NCI-H187 treated with DMSO at 0.1 percent for 48 hours (cell line): ENCODE measurements around the gene RPS8.
"Not testable (repeated sequence)": the region's sequence is repeated elsewhere in the genome, so short reads cannot be mapped to it uniquely, and the experiment has no call there.

ENCODE experiments used
- DNase-seq: peaks from one replicate; lab custom pipeline; 2025; lab: John Stamatoyannopoulos, UW

The RPS8 gene

GRCh38 chr1:44803062-44803311, 27.6 kb downstream of the RPS8 start:
- no peak for DNase-seq

- DNase-seq, result no peak
Observed at GRCh38 chr1:44803312-44804095, 28.2 kb downstream of the RPS8 start.

DNA sequence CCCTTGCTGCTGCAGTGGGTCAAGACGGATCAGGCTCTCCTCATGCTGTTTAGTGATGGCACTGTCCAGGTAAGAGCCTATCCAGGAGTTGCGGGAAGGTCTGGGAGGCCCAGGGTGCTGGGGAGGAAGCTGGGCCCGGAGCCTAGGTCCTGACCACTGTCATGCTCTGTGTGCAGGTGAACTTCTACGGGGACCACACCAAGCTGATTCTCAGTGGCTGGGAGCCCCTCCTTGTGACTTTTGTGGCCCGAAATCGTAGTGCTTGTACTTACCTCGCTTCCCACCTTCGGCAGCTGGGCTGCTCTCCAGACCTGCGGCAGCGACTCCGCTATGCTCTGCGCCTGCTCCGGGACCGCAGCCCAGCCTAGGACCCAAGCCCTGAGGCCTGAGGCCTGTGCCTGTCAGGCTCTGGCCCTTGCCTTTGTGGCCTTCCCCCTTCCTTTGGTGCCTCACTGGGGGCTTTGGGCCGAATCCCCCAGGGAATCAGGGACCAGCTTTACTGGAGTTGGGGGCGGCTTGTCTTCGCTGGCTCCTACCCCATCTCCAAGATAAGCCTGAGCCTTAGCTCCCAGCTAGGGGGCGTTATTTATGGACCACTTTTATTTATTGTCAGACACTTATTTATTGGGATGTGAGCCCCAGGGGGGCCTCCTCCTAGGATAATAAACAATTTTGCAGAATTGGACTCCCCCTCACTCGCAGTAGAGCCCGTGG, 30.1 kb downstream of the RPS8 start:
- no peak for DNase-seq

- no peak for DNase-seq
Observed at GRCh38 chr1:44806025-44806703, 30.8 kb downstream of the RPS8 start.

DNA sequence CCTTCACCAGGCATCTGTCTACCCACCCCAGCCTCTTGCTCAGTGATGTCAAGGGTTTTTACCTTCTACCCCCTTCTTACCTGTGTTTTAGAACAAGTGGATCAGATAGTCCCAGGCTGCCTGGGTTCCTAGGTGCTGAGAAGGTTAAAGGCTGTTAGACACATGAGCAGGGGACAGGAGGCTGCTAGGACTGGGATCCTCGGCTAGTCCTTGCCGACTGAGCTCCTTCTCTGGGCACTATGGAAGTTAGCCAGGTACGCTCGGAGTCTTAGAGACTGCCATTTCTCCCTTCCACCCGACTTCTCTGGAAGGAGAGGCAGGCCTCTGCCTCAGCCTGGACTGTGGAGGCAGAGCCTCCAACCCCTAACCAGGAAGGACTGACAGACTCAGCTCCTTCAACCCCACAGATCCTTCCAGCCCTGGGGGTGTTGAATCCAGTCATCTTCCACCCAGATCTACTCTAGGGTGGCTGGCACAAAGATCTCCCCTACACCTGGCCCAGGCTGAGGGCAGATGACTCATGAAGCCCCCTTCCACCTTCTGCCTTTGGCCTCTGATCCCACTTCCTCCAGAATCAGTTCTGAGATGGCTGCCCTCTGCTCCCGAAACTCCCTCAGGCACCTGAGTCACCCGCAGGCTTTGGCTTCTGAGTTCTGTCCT, 31.5 kb downstream of the RPS8 start, which contains the start of gene DYNLT4:
Gene DYNLT4, minus strand, starts transcription at position 648 of the 660 bp plus-strand sequence. CDS start 683 bp downstream, outside the sequence.
- DNase-seq, result no peak

- DNase-seq, result no peak
Observed at GRCh38 chr1:44807364-44808062, 32.2 kb downstream of the RPS8 start.

DNA sequence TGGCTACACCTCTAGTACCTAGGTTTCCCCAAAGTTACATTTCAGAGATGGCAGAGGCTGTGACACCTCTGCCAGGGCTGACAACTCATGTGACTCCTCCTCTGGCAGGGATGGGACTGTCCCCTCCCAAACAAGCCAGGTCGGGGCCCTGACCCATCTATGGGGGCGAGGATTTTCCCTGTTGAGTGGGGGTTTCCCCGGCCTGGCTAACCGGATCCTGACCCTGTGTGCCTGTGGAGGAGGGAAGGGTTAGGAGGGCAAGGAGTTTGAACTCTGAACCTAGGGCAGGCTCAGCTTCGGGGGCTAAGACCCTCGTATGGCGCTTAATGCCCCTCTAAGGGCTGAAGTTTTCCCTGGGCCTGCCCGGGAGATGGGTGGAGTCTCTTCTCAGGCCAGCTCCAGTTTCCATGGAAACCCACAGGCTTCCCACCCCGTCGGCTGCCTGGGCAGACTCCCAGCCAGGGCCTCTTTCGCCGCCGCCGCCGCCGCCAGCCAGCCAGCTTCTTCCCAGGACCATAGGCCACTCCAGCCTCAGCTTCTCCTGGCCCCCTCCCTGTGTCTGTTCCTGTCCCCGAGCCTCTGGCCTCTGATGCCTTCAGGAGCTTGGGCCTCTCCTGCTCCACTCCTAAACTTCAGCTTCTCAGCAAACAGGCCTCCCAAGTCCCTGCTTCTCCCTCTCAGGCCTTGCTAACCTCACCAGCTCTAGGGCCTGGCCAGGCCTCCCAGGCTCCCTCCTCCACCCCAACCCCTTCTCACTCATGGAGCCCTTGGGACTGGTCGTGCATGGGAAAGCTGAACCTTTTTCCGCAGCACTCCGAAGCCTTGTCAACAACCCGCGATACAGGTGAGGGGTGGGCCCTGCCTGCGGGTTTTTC, 33.0 kb downstream of the RPS8 start, which contains the start of gene BTBD19:
Gene BTBD19, plus strand, starts transcription at position 461 of the 875 bp plus-strand sequence. Its CDS starts 298 bp downstream, at position 759.
- DNase-seq, result no peak

DNA sequence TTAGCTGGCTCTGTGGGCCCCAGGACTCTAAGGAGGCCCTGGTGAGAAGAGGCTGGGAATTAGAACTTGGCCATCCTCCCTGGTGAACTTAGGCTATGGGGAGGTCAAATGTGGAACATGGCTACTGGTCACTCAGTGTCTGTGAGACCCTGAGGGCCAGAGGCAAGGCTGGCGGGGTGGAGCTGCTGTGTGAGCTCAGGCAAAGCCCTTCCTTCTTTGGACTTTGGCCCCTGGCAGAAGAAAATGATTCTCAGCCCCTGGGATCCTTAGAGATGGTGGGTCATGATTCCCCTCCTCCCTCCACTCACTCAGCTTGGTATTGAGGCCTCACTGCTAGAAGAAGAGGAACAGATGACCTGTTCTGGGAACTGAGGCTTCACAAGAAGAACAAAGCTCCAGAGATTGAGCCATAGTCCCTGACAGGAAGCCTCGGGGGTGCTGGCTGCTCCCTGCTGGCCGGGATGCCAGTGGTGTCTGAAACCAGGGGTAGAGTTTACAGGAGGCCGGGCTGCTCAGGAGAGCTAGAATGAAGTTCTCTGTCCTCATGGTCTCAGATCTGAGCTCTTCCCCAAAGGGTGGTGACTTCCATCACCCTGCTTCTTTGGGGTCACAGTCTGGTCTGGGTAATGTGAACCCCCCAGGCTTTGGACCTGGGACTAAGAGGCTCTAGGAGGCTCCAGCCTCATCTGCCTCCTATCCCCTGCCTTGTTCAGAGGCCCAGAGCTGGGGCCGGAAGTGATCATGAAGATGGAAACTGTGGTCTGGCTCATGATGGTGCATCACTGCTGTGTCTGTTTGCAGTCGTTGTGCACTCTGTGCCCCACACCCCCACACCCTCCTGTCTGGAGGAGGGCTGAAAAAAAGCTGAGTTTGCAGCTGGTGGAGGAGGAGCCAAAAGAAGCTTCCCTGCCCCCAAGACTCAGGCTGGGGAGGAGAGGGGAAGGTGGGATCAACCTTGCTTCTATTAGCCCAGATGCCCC, 33.9 kb downstream of the RPS8 start:
- DNase-seq, result no peak

DNA sequence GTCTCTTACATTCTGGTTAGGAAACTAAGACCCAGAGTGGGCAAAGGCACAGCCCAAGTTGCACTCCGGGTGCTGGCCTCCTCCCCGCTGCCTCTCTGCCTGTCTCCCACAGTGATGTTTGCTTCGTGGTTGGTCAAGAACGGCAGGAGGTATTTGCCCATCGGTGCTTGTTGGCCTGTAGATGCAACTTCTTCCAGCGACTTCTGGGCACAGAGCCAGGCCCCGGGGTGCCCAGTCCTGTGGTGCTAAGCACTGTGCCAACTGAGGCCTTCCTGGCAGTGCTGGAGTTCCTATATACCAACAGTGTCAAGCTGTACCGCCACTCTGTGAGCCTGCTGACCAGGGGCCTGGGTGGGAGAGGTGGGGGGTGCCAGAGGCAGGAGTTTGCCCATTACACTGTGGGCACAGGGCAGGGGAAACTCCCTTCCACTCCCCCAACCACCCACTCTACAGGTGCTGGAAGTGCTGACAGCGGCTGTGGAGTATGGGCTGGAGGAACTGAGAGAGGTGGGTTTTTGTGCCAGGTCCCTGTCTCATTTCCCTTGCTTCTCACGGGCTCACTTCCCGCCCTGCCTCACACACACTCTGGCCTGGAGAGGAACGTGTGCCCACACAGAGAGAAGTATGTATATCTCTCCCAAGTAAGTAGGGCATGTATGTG, 34.9 kb downstream of the RPS8 start:
- DNase-seq, result no peak

GRCh38 chr1:44810762-44811105, 35.4 kb downstream of the RPS8 start:
- DNase-seq, result not testable (repeated sequence)

- no peak for DNase-seq
Observed at GRCh38 chr1:44811234-44811633, 35.9 kb downstream of the RPS8 start.

DNA sequence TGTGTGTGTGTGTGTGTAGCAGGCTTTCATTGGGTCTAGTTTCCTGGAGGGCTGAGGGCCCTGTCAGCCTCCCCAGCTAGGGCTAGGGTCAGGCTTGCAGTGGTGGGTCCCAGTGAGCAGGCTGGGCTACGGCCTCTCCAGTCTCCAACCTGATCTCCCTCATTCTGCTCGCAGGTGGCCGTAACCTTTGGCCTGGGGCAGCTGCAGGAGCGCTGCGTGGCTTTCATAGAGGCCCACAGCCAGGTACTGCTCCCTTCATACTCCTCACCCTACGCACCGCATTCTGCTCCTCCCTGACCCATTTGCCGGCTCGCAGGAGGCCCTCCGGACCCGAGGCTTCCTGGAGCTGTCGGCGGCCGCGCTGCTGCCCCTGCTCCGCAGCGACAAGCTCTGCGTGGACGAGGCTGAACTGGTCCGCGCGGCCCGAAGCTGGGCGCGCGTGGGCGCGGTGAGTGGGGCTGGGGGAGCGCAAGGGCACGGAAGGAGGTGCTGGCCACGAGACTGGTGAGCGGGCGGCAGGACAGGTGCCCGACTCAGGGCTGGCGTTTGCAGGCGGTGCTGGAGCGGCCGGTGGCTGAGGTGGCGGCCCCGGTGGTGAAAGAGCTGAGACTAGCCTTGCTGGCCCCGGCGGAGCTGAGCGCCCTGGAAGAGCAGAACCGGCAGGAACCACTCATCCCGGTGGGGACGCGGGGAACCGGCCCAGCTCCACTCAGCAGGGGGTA, 37.6 kb downstream of the RPS8 start:
- no peak for DNase-seq

DNA sequence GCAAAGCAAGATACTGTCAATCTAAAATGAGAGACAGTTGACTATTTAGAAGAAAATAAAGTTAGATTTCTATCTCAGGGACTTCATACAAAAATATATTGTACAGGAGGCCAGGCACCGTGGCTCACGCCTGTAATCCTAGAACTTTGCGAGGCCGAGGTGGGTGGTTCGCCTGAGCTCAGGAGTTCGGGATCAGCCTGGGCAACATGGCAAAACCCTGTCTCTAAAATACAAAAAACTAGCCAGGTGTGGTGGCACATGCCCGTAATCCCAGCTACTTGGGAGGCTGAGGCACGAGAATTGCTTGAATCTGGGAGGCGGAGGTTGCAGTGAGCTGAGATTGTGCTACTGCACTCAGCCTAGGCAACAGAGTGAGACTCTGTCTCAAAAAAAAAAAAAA, 40.6 kb downstream of the RPS8 start:
- DNase-seq, result not testable (repeated sequence)

DNA sequence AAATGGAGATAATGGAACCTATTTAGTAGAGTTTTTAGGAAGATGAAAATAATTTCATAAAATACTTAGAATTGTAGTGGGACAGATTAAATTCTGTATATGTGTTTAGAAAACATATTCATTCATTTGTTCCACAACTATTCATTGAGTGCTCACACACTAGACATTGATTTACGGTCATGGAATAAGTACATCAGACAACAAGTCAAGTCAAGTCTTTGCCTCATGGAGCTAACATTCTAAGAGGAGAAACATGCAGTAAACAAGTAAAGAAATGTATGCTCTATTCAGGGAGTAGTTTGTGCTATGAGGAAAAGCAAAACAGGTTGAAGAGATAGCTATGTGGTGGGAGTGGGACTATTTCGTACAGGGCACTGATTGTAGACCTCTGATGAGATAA, 42.0 kb downstream of the RPS8 start:
- no peak for DNase-seq

DNA sequence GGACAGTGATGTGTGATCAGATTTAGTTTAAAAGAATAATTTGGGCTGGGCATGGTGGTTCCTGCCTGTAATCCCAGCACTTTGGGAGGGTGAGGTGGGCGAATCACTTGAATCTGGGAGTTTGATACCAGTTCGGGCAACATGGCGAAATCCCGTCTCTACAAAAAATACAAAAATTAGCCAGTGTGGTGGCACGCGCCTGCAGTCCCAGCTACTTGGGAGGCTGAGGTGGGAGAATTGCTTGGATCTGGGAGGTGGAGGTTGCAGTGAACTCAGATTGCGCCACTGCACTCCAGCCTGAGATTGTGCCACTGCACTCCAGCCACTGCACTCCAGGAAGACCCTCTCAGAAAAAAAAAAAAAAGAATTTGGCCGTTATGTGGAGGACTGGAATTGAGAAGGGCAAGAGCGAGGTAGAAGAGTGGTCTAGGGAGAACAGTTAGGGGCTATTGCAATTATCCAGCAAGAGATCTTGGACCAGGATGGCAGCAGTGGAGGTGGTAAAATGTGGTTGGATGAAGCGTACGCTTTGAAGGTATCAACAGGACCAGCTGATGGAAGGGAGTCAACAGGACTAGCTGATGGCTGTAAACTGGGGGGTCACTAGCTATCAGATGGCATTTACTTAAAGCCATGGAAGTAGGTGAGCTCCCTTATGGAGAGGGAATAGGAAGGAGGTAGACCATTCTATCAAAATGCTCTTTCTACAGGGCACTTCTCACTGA, 42.6 kb downstream of the RPS8 start:
- no peak for DNase-seq

DNA sequence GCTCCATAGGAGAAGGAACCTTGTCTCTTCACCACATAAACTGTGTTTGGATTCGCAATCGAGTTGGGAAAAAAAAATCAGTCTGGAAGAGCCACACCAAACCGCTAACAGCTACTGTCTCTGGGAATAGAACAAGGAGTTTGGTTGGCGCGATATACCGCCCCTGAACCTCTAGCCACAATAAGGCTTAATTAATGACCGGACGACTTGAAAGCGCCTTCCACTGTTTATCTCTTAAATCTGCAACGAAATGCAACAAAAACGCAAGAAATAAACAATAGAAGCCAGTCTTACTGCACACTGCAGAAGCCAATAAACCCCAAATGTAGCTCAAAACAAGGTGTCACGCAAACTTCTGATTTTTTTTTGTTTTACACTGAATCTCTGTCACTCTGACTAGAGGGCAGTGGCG, 43.9 kb downstream of the RPS8 start:
- no peak for DNase-seq

DNA sequence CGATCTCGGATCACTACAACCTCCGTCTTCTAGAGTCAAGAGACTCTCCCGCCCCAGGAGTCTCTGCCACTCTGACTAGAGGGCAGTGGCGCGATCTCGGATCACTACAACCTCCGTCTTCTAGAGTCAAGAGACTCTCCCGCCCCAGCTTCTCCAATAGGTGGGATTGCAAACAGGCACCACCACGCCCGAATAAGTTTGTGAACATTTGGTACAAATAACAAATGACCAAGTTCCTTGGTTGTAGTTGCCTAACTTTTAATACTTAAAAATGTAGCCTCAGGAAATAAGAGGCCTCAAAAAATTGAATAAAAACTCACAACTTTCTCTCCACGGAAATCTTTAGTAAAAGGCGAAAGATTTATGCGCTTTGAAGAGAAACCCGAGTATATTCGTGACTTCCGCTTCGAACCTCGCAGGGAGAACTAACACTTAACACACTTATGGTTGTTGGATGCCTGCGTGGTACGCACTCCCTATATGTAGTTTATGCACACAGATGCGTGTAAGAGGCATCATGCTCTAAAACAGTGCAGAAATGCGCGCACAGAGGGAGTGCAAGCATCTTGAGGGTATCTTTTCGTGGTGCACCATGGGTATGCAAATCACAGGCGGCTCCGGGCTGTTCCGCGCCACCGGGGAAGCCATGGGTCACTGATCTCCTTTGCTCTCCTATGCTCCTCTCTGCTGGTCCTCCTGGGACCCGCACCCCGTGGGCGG, 44.4 kb downstream of the RPS8 start:
- DNase-seq, result no peak
